NB4 (cell line): ENCODE data around the gene ITM2C.

Source experiments
- DNase-seq: peaks from one replicate; pipeline ENCODE4 v3.0.0; 2010; ENCODE audit warnings: low read depth
- H3K4me3 ChIP-seq: one replicate; pipeline ENCODE4 v1.5.1; 2011; ENCODE audit warnings: mild to moderate bottlenecking, low read depth, low read length, moderate library complexity
- MYC ChIP-seq: IDR thresholded peaks from 2 replicates; pipeline ENCODE4 v1.6.1; 2011; ENCODE audit warnings: low read depth, low read length
- POLR2A ChIP-seq: IDR thresholded peaks from 2 replicates; pipeline ENCODE4 v1.6.1; 2011; ENCODE audit warnings: mild to moderate bottlenecking; ENCODE audit not compliant: insufficient read length; ENCODE audit errors: extremely low read depth
- TF ChIP-seq, protein P1 (sequence below): IDR thresholded peaks from one replicate; pipeline ENCODE4 v1.5.1; 2012; ENCODE audit warnings: low read depth, low read length
- TF ChIP-seq, protein P2 (sequence below): IDR thresholded peaks from 2 replicates; pipeline ENCODE4 v1.6.1; 2011; ENCODE audit warnings: low read depth, low read length

ITM2C gene

DNA sequence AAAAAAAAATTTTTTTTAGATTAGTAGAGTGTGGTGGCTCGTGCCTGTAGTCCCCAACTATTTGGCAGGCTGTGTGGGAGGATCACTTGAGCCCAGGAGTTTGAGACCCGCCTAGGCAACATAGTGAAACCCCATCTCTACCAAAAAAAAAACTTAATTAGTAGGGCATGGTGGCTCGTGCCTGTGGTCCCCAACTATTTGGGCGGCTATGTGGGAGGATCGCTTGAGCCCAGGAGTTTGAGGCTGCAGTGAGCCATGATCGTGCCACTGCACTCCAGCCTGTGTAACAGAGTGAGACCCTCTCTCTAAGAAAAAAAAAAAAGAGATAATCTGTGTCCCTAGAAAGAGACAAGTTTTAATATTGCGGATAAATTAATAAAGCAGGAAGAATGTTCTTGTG lies 51.5 kb downstream of the ITM2C start:
- no peak overlapping the region for H3K4me3 ChIP-seq
- no peak for DNase-seq
- TF ChIP-seq, protein P1, sequence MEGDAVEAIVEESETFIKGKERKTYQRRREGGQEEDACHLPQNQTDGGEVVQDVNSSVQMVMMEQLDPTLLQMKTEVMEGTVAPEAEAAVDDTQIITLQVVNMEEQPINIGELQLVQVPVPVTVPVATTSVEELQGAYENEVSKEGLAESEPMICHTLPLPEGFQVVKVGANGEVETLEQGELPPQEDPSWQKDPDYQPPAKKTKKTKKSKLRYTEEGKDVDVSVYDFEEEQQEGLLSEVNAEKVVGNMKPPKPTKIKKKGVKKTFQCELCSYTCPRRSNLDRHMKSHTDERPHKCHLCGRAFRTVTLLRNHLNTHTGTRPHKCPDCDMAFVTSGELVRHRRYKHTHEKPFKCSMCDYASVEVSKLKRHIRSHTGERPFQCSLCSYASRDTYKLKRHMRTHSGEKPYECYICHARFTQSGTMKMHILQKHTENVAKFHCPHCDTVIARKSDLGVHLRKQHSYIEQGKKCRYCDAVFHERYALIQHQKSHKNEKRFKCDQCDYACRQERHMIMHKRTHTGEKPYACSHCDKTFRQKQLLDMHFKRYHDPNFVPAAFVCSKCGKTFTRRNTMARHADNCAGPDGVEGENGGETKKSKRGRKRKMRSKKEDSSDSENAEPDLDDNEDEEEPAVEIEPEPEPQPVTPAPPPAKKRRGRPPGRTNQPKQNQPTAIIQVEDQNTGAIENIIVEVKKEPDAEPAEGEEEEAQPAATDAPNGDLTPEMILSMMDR, result no peak
- TF ChIP-seq MYC, result no peak
- TF ChIP-seq, protein P2, sequence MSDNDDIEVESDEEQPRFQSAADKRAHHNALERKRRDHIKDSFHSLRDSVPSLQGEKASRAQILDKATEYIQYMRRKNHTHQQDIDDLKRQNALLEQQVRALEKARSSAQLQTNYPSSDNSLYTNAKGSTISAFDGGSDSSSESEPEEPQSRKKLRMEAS, result no peak
- no peak for TF ChIP-seq POLR2A

DNA sequence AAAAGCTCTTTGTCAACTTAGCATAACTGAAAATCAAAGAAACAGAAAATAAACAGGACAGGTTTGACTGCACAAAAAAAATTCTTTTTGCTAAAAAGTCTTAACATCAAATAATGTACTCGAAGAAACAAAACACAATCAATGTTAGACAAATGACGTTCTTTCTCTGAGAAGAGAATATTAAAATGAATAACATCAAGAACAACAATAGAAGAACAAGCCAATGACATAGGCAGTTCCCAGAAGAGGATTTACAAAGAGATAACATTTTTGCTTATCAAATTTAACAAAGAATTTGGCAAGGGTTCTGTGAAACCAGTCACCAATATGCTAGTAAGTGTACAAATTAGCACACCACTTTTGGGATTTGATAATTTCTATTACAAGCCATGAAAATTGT lies 54.5 kb downstream of the ITM2C start:
- no peak for DNase-seq
- TF ChIP-seq, protein P1, result no peak
- TF ChIP-seq MYC, result no peak
- TF ChIP-seq POLR2A, result no peak
- TF ChIP-seq, protein P2, result no peak
- no peak overlapping the region for H3K4me3 ChIP-seq

DNA sequence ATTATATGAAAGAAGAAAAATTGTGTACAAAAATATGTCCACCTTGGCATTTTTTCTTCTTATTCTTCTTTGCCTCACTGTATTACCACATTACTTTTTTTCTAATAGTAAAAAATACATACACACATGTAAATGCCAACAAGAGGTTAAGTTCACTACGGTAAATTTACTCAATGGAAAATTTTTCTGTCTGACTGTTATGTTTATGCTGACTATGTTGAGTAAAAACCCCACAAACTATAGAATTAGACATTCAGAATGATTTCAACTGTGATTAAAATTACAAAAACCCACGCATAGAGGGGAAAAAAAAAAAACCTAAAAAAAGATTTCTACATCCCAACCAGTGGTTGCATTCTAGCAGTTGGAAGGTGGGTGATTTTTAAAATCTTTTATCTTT lies 54.9 kb downstream of the ITM2C start:
- DNase-seq, result no peak
- no peak overlapping the region for H3K4me3 ChIP-seq
- TF ChIP-seq POLR2A (no peak), MYC (no peak)
- TF ChIP-seq, protein P1, result no peak
- TF ChIP-seq, protein P2, result no peak

DNA sequence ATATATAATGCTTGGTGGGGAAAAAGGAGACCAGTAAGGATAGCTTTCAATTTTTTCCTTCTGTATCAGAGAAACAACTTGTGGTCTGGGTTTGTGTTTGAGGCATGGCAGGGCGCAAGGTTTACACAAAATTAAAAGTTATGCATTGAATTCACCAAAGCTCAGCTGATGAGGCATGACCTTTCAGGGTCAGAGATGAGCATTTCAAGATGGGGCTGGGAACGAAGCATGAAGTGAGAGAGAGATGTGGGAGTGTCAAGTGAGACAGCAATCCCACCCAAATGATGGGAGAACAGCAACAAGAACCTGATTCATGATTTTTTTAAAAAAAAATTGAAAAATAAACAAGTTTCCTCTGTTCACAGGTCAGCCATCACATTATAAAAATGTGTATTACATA lies 55.4 kb downstream of the ITM2C start:
- DNase-seq, result no peak
- TF ChIP-seq, protein P2, result no peak
- no peak for TF ChIP-seq POLR2A
- TF ChIP-seq, protein P1, result no peak
- TF ChIP-seq MYC, result no peak
- no peak overlapping the region for H3K4me3 ChIP-seq

DNA sequence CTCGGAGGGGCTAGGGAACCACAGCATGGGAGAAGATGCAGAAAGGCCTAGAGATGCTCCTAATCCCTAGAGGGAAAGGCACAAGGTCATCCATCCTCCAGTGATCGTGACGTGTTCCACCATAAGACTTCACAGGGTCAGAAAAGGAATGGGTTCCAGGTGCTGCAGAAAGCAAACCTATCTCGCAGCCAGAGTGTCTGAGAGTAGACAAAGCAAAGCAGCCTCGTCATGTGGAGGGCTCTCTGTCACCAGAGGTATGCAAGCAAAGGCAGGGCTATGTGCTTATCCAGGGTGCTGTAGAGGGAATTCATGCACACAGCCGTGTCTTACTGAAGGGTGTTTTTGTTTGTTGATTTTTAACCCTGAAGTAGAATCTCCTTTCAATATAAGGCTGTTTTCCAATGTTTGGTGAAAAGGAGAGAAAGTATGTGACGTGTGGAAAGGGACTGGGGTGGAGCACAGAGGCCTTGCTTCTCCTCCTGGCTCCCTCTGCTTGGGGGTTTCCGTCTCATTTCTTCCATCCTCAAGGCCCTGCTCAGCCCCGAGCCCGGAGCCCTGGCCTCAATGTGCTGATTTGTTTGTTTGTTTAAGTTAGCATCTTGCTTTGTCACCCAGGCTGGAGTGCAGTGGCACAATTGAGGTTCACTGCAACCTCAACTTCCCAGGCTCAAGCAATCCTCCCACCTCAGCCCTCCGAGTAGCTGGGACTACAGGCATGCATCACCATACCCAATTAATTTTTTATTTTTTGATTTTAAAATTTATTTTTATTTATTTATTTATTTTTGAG lies 57.3 kb downstream of the ITM2C start:
- TF ChIP-seq MYC, result no peak
- TF ChIP-seq, protein P2, result no peak
- TF ChIP-seq POLR2A, result no peak
- TF ChIP-seq, protein P1, result no peak
- no peak for DNase-seq
- no peak overlapping the region for H3K4me3 ChIP-seq
